A549 (cell line): ENCODE results near the gene RNGTT.

Source experiments
- CBX2 ChIP-seq: fragments of 200-600 bp; sonication (generic); IDR thresholded peaks from 2 replicates; pipeline ENCODE4 v1.6.1; 2016; ENCODE audit warnings: low read depth, mild to moderate bottlenecking, borderline replicate concordance
- CTCF ChIP-seq: fragments of >200 bp; sonication (Bioruptor Twin); formaldehyde crosslinking; IDR thresholded peaks from 3 replicates; pipeline ENCODE4 v1.5.1; 2016
- E2F6 ChIP-seq: IDR thresholded peaks from 2 replicates; pipeline ENCODE4 v1.6.1; 2012; ENCODE audit warnings: low read depth, borderline replicate concordance
- EP300 ChIP-seq, 2 experiments: fragments of >200 bp; sonication (Bioruptor Twin); formaldehyde crosslinking; IDR thresholded peaks; 2 replicates in 1 of 2; 3 replicates in 1 of 2; pipeline ENCODE4 v1.6.1; 2016 to 2017
- GATA3 ChIP-seq: IDR thresholded peaks from 2 replicates; pipeline ENCODE4 v1.6.1; 2012; ENCODE audit warnings: borderline replicate concordance
- JUNB ChIP-seq: fragments of >200 bp; sonication (Bioruptor Twin); formaldehyde crosslinking; IDR thresholded peaks from 2 replicates; pipeline ENCODE4 v1.6.1; 2016
- MAFK ChIP-seq: fragments of 450-650 bp; IDR thresholded peaks from 2 replicates; pipeline ENCODE4 v1.6.1; 2014; ENCODE audit not compliant: partially characterized antibody
- MAX ChIP-seq: IDR thresholded peaks from 2 replicates; pipeline ENCODE4 v1.6.1; 2012
- MYC ChIP-seq: IDR thresholded peaks from 2 replicates; pipeline ENCODE4 v1.6.1; 2012; ENCODE audit warnings: mild to moderate bottlenecking, inconsistent platforms, low read length, improper control_type of control experiment, borderline replicate concordance
- POLR2A ChIP-seq: IDR thresholded peaks from 2 replicates; pipeline ENCODE4 v1.6.1; 2012; ENCODE audit warnings: mild to moderate bottlenecking, low read length
- POLR2AphosphoS2 ChIP-seq: conservative IDR thresholded peaks from 2 replicates; pipeline ENCODE4 v1.6.1; 2012; ENCODE audit warnings: low read length, improper control_type of control experiment, inconsistent platforms
- REST ChIP-seq: fragments of 200-600 bp; sonication (generic); IDR thresholded peaks from 2 replicates; pipeline ENCODE4 v1.6.1; 2016; ENCODE audit warnings: antibody characterized with exemption, mild to moderate bottlenecking, moderate library complexity
- USF2 ChIP-seq: fragments of 450-650 bp; IDR thresholded peaks from 2 replicates; pipeline ENCODE4 v1.6.1; 2014; ENCODE audit warnings: antibody characterized with exemption
- ZFP36 ChIP-seq: fragments of 450-650 bp; IDR thresholded peaks from 2 replicates; pipeline ENCODE4 v1.6.1; 2014; ENCODE audit warnings: borderline replicate concordance; ENCODE audit not compliant: partially characterized antibody

GRCh38 chr6:88565409-88565811, 398.0 kb downstream of the RNGTT start:
- TF ChIP-seq MAX (no peak), POLR2A (no peak), CTCF (no peak), REST (no peak), ZFP36 (no peak), MYC (no peak), E2F6 (no peak), JUNB (no peak), MAFK (no peak), EP300 (IDR thresholded peaks at IDR 0.05) (no peak), USF2 (no peak), GATA3 (no peak), CBX2 (no peak), POLR2AphosphoS2 (no peak)
